GM23338 (cell line): ENCODE results near the gene TENT4B. TPM values are rescaled to one million over a fixed set of nuclear protein-coding genes. Genes with fewer than 3 reads are reported as not detected.

Experiments used
- ATAC-seq: fragments of 200-7000 bp; cut with Tn5 transposase; 3 replicates; pipeline ENCODE4 v1.9.1; 2020
- DNase-seq: peaks from one replicate; pipeline ENCODE4 v3.0.0-alpha.2; 2015; ENCODE audit warnings: low spot score
- H2AFZ ChIP-seq: fragments of 200-600 bp; sonication (generic); 2 replicates; pipeline ENCODE4 v1.8.0; 2016; ENCODE audit warnings: antibody characterized with exemption, mild to moderate bottlenecking, moderate library complexity
- H3F3A ChIP-seq: fragments of 200-600 bp; sonication (generic); replicated peaks from 2 replicates; pipeline ENCODE4 v1.8.0; 2017; ENCODE audit warnings: antibody characterized with exemption, mixed run types, low read depth
- H3K27ac ChIP-seq: fragments of 200-600 bp; sonication (generic); 2 replicates; pipeline ENCODE4 v1.6.1; 2016; ENCODE audit warnings: low read depth
- H3K27me3 ChIP-seq: fragments of 200-600 bp; sonication (generic); 2 replicates; pipeline ENCODE4 v1.8.0; 2016; ENCODE audit warnings: mild to moderate bottlenecking, mixed run types, moderate library complexity; ENCODE audit not compliant: insufficient read depth
- H3K36me3 ChIP-seq: fragments of 200-600 bp; sonication (generic); 2 replicates; pipeline ENCODE4 v1.8.0; 2016; ENCODE audit warnings: mild to moderate bottlenecking; ENCODE audit not compliant: insufficient read depth
- H3K4me1 ChIP-seq: fragments of 200-600 bp; sonication (generic); 2 replicates; pipeline ENCODE4 v1.8.0; 2016; ENCODE audit warnings: mild to moderate bottlenecking, moderate library complexity; ENCODE audit not compliant: insufficient read depth
- H3K4me2 ChIP-seq: fragments of 200-600 bp; sonication (generic); 2 replicates; pipeline ENCODE4 v1.7.1; 2017; ENCODE audit warnings: mixed run types
- H3K4me3 ChIP-seq: fragments of 200-600 bp; sonication (generic); 2 replicates; pipeline ENCODE4 v1.6.1; 2016; ENCODE audit warnings: mixed run types
- H3K79me2 ChIP-seq: fragments of 200-600 bp; sonication (generic); replicated peaks from 2 replicates; pipeline ENCODE4 v1.8.0; 2017; ENCODE audit warnings: mild to moderate bottlenecking; ENCODE audit not compliant: insufficient read depth
- H3K9me2 ChIP-seq: fragments of 200-600 bp; sonication (generic); 2 replicates; pipeline ENCODE4 v1.8.0; 2017; ENCODE audit not compliant: insufficient read depth
- H4K20me1 ChIP-seq: fragments of 200-600 bp; sonication (generic); replicated peaks from 2 replicates; pipeline ENCODE4 v1.8.0; 2017; ENCODE audit warnings: mild to moderate bottlenecking; ENCODE audit not compliant: insufficient read depth
- H3K27ac Mint-ChIP-seq: 2 replicates; pipeline ENCODE4 v1.8.0; 2020; ENCODE audit warnings: inconsistent platforms, mild to moderate bottlenecking, moderate library complexity, mixed read lengths
- H3K27me3 Mint-ChIP-seq: 3 replicates; pipeline ENCODE4 v1.8.0; 2022; ENCODE audit warnings: low read depth, mild to moderate bottlenecking, moderate library complexity, mixed read lengths, inconsistent platforms; ENCODE audit not compliant: insufficient read depth, poor library complexity
- H3K36me3 Mint-ChIP-seq: 3 replicates; pipeline ENCODE4 v1.8.0; 2021; ENCODE audit warnings: low read depth, mild to moderate bottlenecking, inconsistent platforms, moderate library complexity, mixed read lengths
- H3K4me1 Mint-ChIP-seq: 3 replicates; pipeline ENCODE4 v1.8.0; 2020; ENCODE audit warnings: mild to moderate bottlenecking, inconsistent platforms, mixed read lengths
- H3K4me3 Mint-ChIP-seq: 3 replicates; pipeline ENCODE4 v1.8.0; 2021; ENCODE audit warnings: moderate library complexity, mild to moderate bottlenecking, inconsistent platforms, mixed read lengths
- H3K9me3 Mint-ChIP-seq: 3 replicates; pipeline ENCODE4 v1.8.0; 2020; ENCODE audit warnings: moderate library complexity, mild to moderate bottlenecking, inconsistent platforms, mixed read lengths
- CREB1 ChIP-seq: fragments of 250-450 bp; sonication (Bioruptor Pico); IDR thresholded peaks from 2 replicates; pipeline ENCODE4 v1.5.0; 2020; ENCODE audit warnings: low read depth, mild to moderate bottlenecking, moderate library complexity
- EZH2 ChIP-seq: fragments of 200-600 bp; sonication (generic); IDR thresholded peaks from one replicate; pipeline ENCODE4 v1.8.0; 2017; ENCODE audit warnings: antibody characterized with exemption, mild to moderate bottlenecking, low read depth; ENCODE audit not compliant: unreplicated experiment
- EZH2phosphoT487 ChIP-seq: fragments of 200-600 bp; sonication (generic); IDR thresholded peaks from one replicate; pipeline ENCODE4 v1.8.1; 2018; ENCODE audit warnings: antibody characterized with exemption; ENCODE audit not compliant: unreplicated experiment
- JUNB ChIP-seq: IDR thresholded peaks from one replicate; pipeline ENCODE4 v1.6.1; 2016; ENCODE audit warnings: antibody characterized with exemption; ENCODE audit not compliant: unreplicated experiment
- NANOG ChIP-seq: IDR thresholded peaks from 2 replicates; pipeline ENCODE4 v1.6.1; 2016; ENCODE audit warnings: antibody characterized with exemption, borderline replicate concordance
- POLR2AphosphoS5 ChIP-seq: IDR thresholded peaks from 2 replicates; pipeline ENCODE4 v1.6.1; 2016; ENCODE audit warnings: antibody characterized with exemption, low read depth
- STAT1 ChIP-seq: IDR thresholded peaks from one replicate; pipeline ENCODE4 v1.6.1; 2016; ENCODE audit warnings: antibody characterized with exemption; ENCODE audit not compliant: unreplicated experiment
- ZNF114 ChIP-seq: fragments of 250-450 bp; sonication (Bioruptor Pico); IDR thresholded peaks from 2 replicates; pipeline ENCODE4 v1.5.0; 2020; ENCODE audit warnings: mild to moderate bottlenecking, moderate library complexity
- ZNF331 ChIP-seq: fragments of 250-450 bp; sonication (Bioruptor Pico); IDR thresholded peaks from 2 replicates; pipeline ENCODE4 v1.5.0; 2020; ENCODE audit warnings: low read depth, mild to moderate bottlenecking, moderate library complexity
- polyA plus RNA-seq: library from polyadenylated mRNA; unstranded; fragments of >200 nt; fragmentation: Nextera tagmentation; extraction: Ambion mirVana; gene quantifications from 2 replicates; pipeline ENCODE4 v1.2.1, GENCODE V29; 2016
- total RNA-seq: library from RNA; depleted of rRNA; stranded (reverse); fragments of >200 nt; shearing (Covaris generic); gene quantifications from 2 replicates; pipeline ENCODE4 v1.2.3, GENCODE V29; 2014
- TF ChIP-seq, protein P1 (sequence below): IDR thresholded peaks from 2 replicates; pipeline ENCODE4 v1.6.1; 2016; ENCODE audit warnings: antibody characterized with exemption
- TF ChIP-seq, protein P2 (sequence below): IDR thresholded peaks from one replicate; pipeline ENCODE4 v1.6.1; 2018; ENCODE audit warnings: antibody characterized with exemption; ENCODE audit not compliant: unreplicated experiment

Gene TENT4B
- total and polyA plus RNA-seq, 2 experiments from 2014 or later = 17.6 to 21.3 TPM

DNA sequence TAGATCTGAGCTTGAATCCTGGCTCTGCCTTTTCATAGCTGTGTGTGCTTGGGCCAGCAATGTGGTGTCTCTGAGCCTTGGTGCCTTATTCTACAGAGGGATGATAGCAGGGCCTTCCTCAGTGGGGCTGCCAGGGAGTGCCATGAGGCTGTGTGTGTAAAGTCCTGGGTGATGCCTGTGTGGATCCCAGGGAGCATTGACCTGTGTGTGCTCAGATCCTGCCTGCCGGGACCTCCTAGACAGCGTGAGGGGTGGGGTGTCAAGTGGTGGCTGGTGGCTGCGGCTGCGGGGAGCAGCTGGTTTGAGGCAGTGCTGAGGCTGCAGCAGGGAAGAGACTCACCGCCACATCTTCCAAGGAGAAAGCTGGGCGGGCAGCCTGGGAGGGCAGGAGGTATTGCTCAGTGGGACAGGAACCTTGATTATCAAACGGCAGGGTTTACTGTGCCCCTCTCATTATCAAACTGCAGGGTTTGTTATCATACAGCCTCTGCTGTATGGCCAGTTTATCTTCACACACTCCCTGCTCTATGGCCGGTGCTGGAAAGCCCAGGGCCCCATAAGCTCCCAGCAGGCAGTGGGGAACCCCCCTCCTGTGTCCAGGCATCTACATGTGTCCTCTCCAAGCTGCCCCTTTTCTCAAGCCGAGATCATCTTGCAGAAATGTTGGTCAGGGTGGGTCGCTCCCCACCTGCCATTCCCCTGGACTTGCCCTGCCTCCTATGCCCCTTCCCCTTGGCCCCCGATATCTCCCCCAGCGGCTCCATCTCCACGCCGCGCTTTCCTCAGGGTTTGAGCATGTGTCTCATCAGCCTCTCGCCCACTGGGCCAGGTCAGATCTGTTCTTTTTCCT is 110.2 kb downstream of the TENT4B start:
- Histone ChIP-seq H3K4me2 (no peak overlapping the region), H3K79me2 (no peaks in the 10 kb centered on the region), H3K27ac (no peak overlapping the region), H3K4me1 (peaks cover 7% of the 10 kb centered on the region; the same call in 1 of the 2 replicates), H3K27me3 (no peaks in the 10 kb centered on the region), H2AFZ (no peak overlapping the region), H3K36me3 (no peaks in the 10 kb centered on the region), H3K4me3 (no peak overlapping the region), H3K9me2 (no peaks in the 10 kb centered on the region), H4K20me1 (no peaks in the 10 kb centered on the region), H3F3A (no peaks in the 10 kb centered on the region)
- H3K9me3 Mint-ChIP-seq = no peaks in the 10 kb centered on the region
- H3K4me1 Mint-ChIP-seq = peaks cover 21% of the 10 kb centered on the region
- peak overlapping the region; percentile 77; the same call in 1 of the 2 replicates for H3K27ac Mint-ChIP-seq
- TF ChIP-seq ZNF331 = no peak
- TF ChIP-seq EZH2 = no peak
- H3K4me3 Mint-ChIP-seq = no peak overlapping the region
- H3K36me3 Mint-ChIP-seq = no peaks in the 10 kb centered on the region
- ATAC-seq (no peak), DNase-seq (no peak)
- H3K27me3 Mint-ChIP-seq = peaks cover 11% of the 10 kb centered on the region

DNA sequence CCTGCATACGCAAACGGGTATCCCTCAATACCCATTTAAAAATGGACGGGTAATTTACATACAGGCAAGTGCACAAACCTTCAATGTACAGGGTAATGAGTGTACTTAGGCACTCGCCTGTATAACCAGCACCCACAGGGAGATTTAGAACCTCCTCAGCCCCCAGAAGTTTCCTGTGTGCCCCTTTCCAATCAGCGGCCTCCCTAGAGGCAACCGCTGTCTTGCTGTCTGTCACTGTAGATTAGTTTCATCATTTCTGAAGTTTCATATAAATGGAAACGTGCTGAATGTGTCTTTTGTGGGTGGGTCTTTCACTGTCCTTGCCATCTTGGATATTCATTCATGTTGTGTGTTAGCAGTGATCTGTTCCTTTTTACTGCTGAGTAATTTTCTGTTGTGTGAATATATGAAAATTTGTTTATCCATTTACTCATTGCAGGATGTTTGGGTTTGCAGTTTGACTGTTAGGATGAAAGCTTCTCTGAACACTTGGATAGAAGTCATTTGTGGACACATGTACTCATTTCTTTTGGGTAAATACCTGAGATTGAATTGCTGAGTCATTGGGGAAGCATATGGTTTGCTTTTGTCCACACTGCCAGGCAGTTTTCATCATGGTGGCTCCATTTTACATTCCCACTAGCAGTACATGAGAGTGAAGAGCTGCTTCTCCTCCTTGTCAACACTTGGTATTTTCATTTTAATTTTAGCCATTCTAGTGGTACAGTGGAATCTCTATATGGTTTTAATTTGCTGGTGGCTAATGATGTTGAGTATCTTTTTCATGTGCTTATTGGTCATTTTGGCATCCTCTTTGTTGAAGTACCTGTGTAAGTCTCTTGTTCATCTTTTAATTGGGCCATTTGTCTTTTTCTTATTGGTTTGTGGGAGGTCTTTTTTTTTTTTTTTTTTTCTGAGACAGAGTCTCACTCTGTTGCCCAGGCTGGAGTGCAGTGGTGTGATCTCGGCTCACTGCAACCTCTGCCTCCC is 111.1 kb downstream of the TENT4B start:
- Histone ChIP-seq H3K27me3 (no peaks in the 10 kb centered on the region), H3K4me2 (no peak overlapping the region), H3K4me3 (no peak overlapping the region), H3K27ac (no peak overlapping the region), H4K20me1 (no peaks in the 10 kb centered on the region), H3F3A (no peaks in the 10 kb centered on the region), H3K4me1 (peaks cover 7% of the 10 kb centered on the region; the same call in 1 of the 2 replicates), H3K36me3 (no peaks in the 10 kb centered on the region), H3K9me2 (no peaks in the 10 kb centered on the region), H3K79me2 (no peaks in the 10 kb centered on the region), H2AFZ (no peak overlapping the region)
- H3K27ac Mint-ChIP-seq = no peak overlapping the region
- DNase-seq = no peak
- H3K36me3 Mint-ChIP-seq = no peaks in the 10 kb centered on the region
- H3K4me1 Mint-ChIP-seq = peaks cover 21% of the 10 kb centered on the region
- H3K4me3 Mint-ChIP-seq = no peak overlapping the region; the same call in 2 of the 3 replicates
- peaks cover 13% of the 10 kb centered on the region for H3K27me3 Mint-ChIP-seq
- no peak for ATAC-seq
- no peaks in the 10 kb centered on the region for H3K9me3 Mint-ChIP-seq
- TF ChIP-seq, protein P1, sequence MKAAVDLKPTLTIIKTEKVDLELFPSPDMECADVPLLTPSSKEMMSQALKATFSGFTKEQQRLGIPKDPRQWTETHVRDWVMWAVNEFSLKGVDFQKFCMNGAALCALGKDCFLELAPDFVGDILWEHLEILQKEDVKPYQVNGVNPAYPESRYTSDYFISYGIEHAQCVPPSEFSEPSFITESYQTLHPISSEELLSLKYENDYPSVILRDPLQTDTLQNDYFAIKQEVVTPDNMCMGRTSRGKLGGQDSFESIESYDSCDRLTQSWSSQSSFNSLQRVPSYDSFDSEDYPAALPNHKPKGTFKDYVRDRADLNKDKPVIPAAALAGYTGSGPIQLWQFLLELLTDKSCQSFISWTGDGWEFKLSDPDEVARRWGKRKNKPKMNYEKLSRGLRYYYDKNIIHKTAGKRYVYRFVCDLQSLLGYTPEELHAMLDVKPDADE = no peak
- TF ChIP-seq ZNF331 (no peak), CREB1 (CRISPR knock-in tag) (no peak), NANOG (no peak), ZNF114 (CRISPR knock-in tag) (no peak), STAT1 (no peak), EZH2 (no peak), POLR2AphosphoS5 (no peak), JUNB (no peak), EZH2phosphoT487 (no peak)
- TF ChIP-seq, protein P2, sequence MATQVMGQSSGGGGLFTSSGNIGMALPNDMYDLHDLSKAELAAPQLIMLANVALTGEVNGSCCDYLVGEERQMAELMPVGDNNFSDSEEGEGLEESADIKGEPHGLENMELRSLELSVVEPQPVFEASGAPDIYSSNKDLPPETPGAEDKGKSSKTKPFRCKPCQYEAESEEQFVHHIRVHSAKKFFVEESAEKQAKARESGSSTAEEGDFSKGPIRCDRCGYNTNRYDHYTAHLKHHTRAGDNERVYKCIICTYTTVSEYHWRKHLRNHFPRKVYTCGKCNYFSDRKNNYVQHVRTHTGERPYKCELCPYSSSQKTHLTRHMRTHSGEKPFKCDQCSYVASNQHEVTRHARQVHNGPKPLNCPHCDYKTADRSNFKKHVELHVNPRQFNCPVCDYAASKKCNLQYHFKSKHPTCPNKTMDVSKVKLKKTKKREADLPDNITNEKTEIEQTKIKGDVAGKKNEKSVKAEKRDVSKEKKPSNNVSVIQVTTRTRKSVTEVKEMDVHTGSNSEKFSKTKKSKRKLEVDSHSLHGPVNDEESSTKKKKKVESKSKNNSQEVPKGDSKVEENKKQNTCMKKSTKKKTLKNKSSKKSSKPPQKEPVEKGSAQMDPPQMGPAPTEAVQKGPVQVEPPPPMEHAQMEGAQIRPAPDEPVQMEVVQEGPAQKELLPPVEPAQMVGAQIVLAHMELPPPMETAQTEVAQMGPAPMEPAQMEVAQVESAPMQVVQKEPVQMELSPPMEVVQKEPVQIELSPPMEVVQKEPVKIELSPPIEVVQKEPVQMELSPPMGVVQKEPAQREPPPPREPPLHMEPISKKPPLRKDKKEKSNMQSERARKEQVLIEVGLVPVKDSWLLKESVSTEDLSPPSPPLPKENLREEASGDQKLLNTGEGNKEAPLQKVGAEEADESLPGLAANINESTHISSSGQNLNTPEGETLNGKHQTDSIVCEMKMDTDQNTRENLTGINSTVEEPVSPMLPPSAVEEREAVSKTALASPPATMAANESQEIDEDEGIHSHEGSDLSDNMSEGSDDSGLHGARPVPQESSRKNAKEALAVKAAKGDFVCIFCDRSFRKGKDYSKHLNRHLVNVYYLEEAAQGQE = no peak
